H9 (cell line): ENCODE measurements around the gene GRIK4. TPM values are rescaled to one million over a fixed set of nuclear protein-coding genes. Genes with fewer than 3 reads are reported as not detected.

Source experiments
- DNase-seq: peaks from one replicate; pipeline ENCODE4 v3.0.0-alpha.2; 2017
- H2AFZ ChIP-seq: one replicate; pipeline ENCODE4 v1.6.1; 2013; ENCODE audit warnings: mild to moderate bottlenecking, low read length, control low read depth, moderate library complexity
- H2AK5ac ChIP-seq: 2 replicates; pipeline ENCODE4 v1.6.1; 2013; ENCODE audit warnings: low read length, control low read depth, mixed read lengths; ENCODE audit not compliant: insufficient read length
- H2BK120ac ChIP-seq: one replicate; pipeline ENCODE4 v1.6.1; 2013; ENCODE audit warnings: low read depth, mild to moderate bottlenecking, low read length, control low read depth, inconsistent platforms; ENCODE audit not compliant: poor library complexity, severe bottlenecking
- H2BK12ac ChIP-seq: 2 replicates; pipeline ENCODE4 v1.6.1; 2013; ENCODE audit warnings: low read length, control low read depth, mixed read lengths, low read depth; ENCODE audit not compliant: insufficient read length
- H2BK15ac ChIP-seq: 2 replicates; pipeline ENCODE4 v1.6.1; 2013; ENCODE audit warnings: low read depth, low read length, control low read depth
- H2BK20ac ChIP-seq: one replicate; pipeline ENCODE4 v1.6.1; 2013; ENCODE audit warnings: low read depth, mild to moderate bottlenecking, low read length, control low read depth, inconsistent platforms; ENCODE audit not compliant: poor library complexity, severe bottlenecking
- H2BK5ac ChIP-seq: 2 replicates; pipeline ENCODE4 v1.6.1; 2013; ENCODE audit warnings: low read length, control low read depth, mixed read lengths; ENCODE audit not compliant: insufficient read length
- H3K14ac ChIP-seq: 2 replicates; pipeline ENCODE4 v1.6.1; 2013; ENCODE audit warnings: low read length, control low read depth; ENCODE audit not compliant: insufficient read depth
- H3K18ac ChIP-seq: 2 replicates; pipeline ENCODE4 v1.6.1; 2013; ENCODE audit warnings: low read depth, mild to moderate bottlenecking, mixed read lengths, low read length, control low read depth; ENCODE audit not compliant: insufficient read length
- H3K23ac ChIP-seq: 2 replicates; pipeline ENCODE4 v1.6.1; 2013; ENCODE audit warnings: low read length, control low read depth, mixed read lengths, low read depth; ENCODE audit not compliant: insufficient read length
- H3K23me2 ChIP-seq: 2 replicates; pipeline ENCODE4 v1.6.1; 2013; ENCODE audit warnings: low read depth, mild to moderate bottlenecking, mixed read lengths, low read length, control low read depth; ENCODE audit not compliant: insufficient read length, poor library complexity, severe bottlenecking
- H3K27ac ChIP-seq: 2 replicates; pipeline ENCODE4 v1.5.1; 2013; ENCODE audit warnings: low read length, control low read depth, mixed read lengths, low read depth; ENCODE audit not compliant: insufficient read length
- H3K27me3 ChIP-seq: 2 replicates; pipeline ENCODE4 v1.6.1; 2013; ENCODE audit warnings: low read length, control low read depth, inconsistent platforms; ENCODE audit not compliant: insufficient read depth
- H3K4ac ChIP-seq: 2 replicates; pipeline ENCODE4 v1.6.1; 2013; ENCODE audit warnings: low read depth, mild to moderate bottlenecking, control low read depth, inconsistent platforms, low read length, moderate library complexity
- H3K4me1 ChIP-seq: 2 replicates; pipeline ENCODE4 v1.6.1; 2013; ENCODE audit warnings: low read length, control low read depth, inconsistent platforms; ENCODE audit not compliant: insufficient read depth
- H3K4me2 ChIP-seq: 2 replicates; pipeline ENCODE4 v1.6.1; 2013; ENCODE audit warnings: low read length, control low read depth, mixed read lengths; ENCODE audit not compliant: insufficient read length, insufficient read depth
- H3K56ac ChIP-seq: 2 replicates; pipeline ENCODE4 v1.6.1; 2013; ENCODE audit warnings: low read depth, mild to moderate bottlenecking, mixed read lengths, low read length, control low read depth; ENCODE audit not compliant: insufficient read length
- H3K79me1 ChIP-seq: 2 replicates; pipeline ENCODE4 v1.6.1; 2013; ENCODE audit warnings: low read depth, mild to moderate bottlenecking, moderate library complexity, low read length, control low read depth, inconsistent platforms; ENCODE audit not compliant: insufficient read depth, poor library complexity, severe bottlenecking
- H3K79me2 ChIP-seq: 2 replicates; pipeline ENCODE4 v1.6.1; 2013; ENCODE audit warnings: low read length, control low read depth, inconsistent platforms; ENCODE audit not compliant: insufficient read depth
- H3K9ac ChIP-seq: 2 replicates; pipeline ENCODE4 v1.6.1; 2013; ENCODE audit warnings: low read length, control low read depth, mixed read lengths; ENCODE audit not compliant: insufficient read length; ENCODE audit errors: extremely low read depth
- H3K9me3 ChIP-seq: one replicate; pipeline ENCODE4 v1.6.1; 2013; ENCODE audit warnings: low read depth, low read length, inconsistent platforms; ENCODE audit not compliant: control insufficient read depth
- H3T11ph ChIP-seq: one replicate; pipeline ENCODE4 v1.6.1; 2013; ENCODE audit warnings: mild to moderate bottlenecking, low read length, control low read depth, inconsistent platforms
- H4K20me1 ChIP-seq: one replicate; pipeline ENCODE4 v1.6.1; 2013; ENCODE audit not compliant: control insufficient read depth, insufficient read length, insufficient read depth
- H4K5ac ChIP-seq: 2 replicates; pipeline ENCODE4 v1.6.1; 2013; ENCODE audit warnings: low read depth, mild to moderate bottlenecking, mixed read lengths, low read length, control low read depth; ENCODE audit not compliant: insufficient read length
- H4K8ac ChIP-seq: replicated peaks from 2 replicates; pipeline ENCODE4 v1.6.1; 2013; ENCODE audit warnings: low read length, control low read depth, mixed read lengths, low read depth; ENCODE audit not compliant: insufficient read length
- H4K91ac ChIP-seq: 2 replicates; pipeline ENCODE4 v1.6.1; 2013; ENCODE audit warnings: low read depth, mild to moderate bottlenecking, moderate library complexity, mixed read lengths, low read length, control low read depth; ENCODE audit not compliant: insufficient read length
- H3K27ac Mint-ChIP-seq, 3 experiments: 2 replicates in 2 of 3; 3 replicates in 1 of 3; pipeline ENCODE4 v1.8.0; 2020 to 2021; ENCODE audit warnings: mixed read lengths in 3 of 3, mild to moderate bottlenecking in 1 of 3, moderate library complexity in 1 of 3
- H3K27me3 Mint-ChIP-seq: 2 replicates; pipeline ENCODE4 v1.8.0; 2021; ENCODE audit warnings: low read depth, mild to moderate bottlenecking, moderate library complexity, mixed read lengths
- H3K36me3 Mint-ChIP-seq, 3 experiments: 2 replicates in 2 of 3; 3 replicates in 1 of 3; pipeline ENCODE4 v1.8.0; 2020 to 2021; ENCODE audit warnings: low read depth in 3 of 3, mixed read lengths in 3 of 3; ENCODE audit not compliant: insufficient read depth in 1 of 3
- H3K4me1 Mint-ChIP-seq, 2 experiments: 2 replicates each; pipeline ENCODE4 v1.8.0; 2020; ENCODE audit warnings: mixed read lengths in 2 of 2
- H3K4me3 Mint-ChIP-seq, 2 experiments: 2 replicates in 1 of 2; 3 replicates in 1 of 2; pipeline ENCODE4 v1.8.0; 2020 to 2021; ENCODE audit warnings: mild to moderate bottlenecking in 2 of 2, mixed read lengths in 2 of 2, moderate library complexity in 1 of 2
- H3K9me3 Mint-ChIP-seq, 2 experiments: 2 replicates in 1 of 2; 3 replicates in 1 of 2; pipeline ENCODE4 v1.8.0; 2020; ENCODE audit warnings: mild to moderate bottlenecking in 2 of 2, mixed read lengths in 2 of 2, moderate library complexity in 1 of 2
- WGBS: extraction: QIAGEN DNeasy Blood & Tissue Kit; methylation state at CpG from one replicate; pipeline ENCODE4 v1.1.7; 2013; ENCODE audit warnings: missing lambda C conversion rate, low lambda C conversion rate, mixed read lengths; ENCODE audit not compliant: insufficient read length; ENCODE audit errors: extremely low coverage; 5-methylcytosine and 5-hydroxymethylcytosine counted together
- total RNA-seq: library from RNA; stranded (reverse); gene quantifications from 2 replicates; pipeline ENCODE4 v1.2.1, GENCODE V29; 2021
- TF ChIP-seq, protein P1 (sequence below): fragments of 200-600 bp; sonication (generic); conservative IDR thresholded peaks from 3 replicates; pipeline ENCODE4 v1.8.0; 2021; ENCODE audit warnings: antibody characterized with exemption, mild to moderate bottlenecking

The GRIK4 gene
- total RNA-seq, 1 experiment from 2014 or later, result 2.3 TPM

DNA sequence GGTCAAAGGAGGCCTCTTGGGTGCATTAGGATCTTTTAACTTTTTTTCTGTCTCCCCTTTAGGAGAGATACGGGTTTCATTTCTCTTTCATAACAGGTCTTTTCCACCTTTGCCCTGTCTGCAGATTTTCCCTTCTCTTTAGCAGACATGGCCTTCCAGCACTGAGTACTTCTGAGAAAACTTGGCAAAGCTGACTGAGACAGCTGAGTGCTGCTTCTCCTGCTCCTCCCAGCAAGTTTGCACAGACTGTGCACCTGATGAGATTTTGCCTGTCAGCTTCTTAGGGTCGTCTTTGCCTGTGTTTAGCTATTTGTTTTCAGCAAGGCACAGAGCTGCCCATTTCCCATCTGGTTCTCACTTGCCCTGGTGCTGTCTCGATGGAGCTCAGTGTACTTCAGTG is 424.8 kb downstream of the GRIK4 start:
- WGBS, result no CpG with 5 or more reads among the region's 3 CpGs

More for the DNA sequence above, 424.8 kb downstream of the GRIK4 start:
- no peak overlapping the region for H2BK120ac ChIP-seq
- no peaks in the 10 kb centered on the region for H3K9me3 ChIP-seq
- peaks cover 32 to 40% of the 10 kb centered on the region in 2 experiments for H3K4me1 Mint-ChIP-seq
- H4K5ac ChIP-seq, result no peak overlapping the region
- H3K9me3 Mint-ChIP-seq, result no peaks in the 10 kb centered on the region
- H3K9ac ChIP-seq, result no peak overlapping the region
- no peaks in the 10 kb centered on the region for H3K36me3 Mint-ChIP-seq
- H3K79me1 ChIP-seq, result no peaks in the 10 kb centered on the region
- no peak overlapping the region for H3K27ac Mint-ChIP-seq
- H2BK12ac ChIP-seq, result no peak overlapping the region
- no peak overlapping the region for H3K18ac ChIP-seq
- H3K4ac ChIP-seq, result no peak overlapping the region
- no peak for DNase-seq
- no peaks in the 10 kb centered on the region for H4K20me1 ChIP-seq
- H3K23me2 ChIP-seq, result no peaks in the 10 kb centered on the region
- no peak overlapping the region for H3T11ph ChIP-seq
- H3K14ac ChIP-seq, result no peak overlapping the region
- H2AK5ac ChIP-seq, result no peak overlapping the region
- H3K4me1 ChIP-seq, result no peaks in the 10 kb centered on the region; the same call in 1 of the 2 replicates
- no peaks in the 10 kb centered on the region for H3K27me3 ChIP-seq
- no peak overlapping the region for H2AFZ ChIP-seq
- H3K27ac ChIP-seq, result no peak overlapping the region
- no peak overlapping the region for H3K56ac ChIP-seq
- no peak overlapping the region for H2BK5ac ChIP-seq
- no peak overlapping the region for H2BK15ac ChIP-seq
- H4K91ac ChIP-seq, result no peak overlapping the region
- no peak overlapping the region for H2BK20ac ChIP-seq
- H4K8ac ChIP-seq, result no peak overlapping the region
- H3K4me2 ChIP-seq, result no peak overlapping the region
- no peak overlapping the region for H3K23ac ChIP-seq
- peaks cover 10% of the 10 kb centered on the region for H3K27me3 Mint-ChIP-seq
- no peaks in the 10 kb centered on the region for H3K79me2 ChIP-seq
- no peak overlapping the region for H3K4me3 Mint-ChIP-seq
- TF ChIP-seq, protein P1, sequence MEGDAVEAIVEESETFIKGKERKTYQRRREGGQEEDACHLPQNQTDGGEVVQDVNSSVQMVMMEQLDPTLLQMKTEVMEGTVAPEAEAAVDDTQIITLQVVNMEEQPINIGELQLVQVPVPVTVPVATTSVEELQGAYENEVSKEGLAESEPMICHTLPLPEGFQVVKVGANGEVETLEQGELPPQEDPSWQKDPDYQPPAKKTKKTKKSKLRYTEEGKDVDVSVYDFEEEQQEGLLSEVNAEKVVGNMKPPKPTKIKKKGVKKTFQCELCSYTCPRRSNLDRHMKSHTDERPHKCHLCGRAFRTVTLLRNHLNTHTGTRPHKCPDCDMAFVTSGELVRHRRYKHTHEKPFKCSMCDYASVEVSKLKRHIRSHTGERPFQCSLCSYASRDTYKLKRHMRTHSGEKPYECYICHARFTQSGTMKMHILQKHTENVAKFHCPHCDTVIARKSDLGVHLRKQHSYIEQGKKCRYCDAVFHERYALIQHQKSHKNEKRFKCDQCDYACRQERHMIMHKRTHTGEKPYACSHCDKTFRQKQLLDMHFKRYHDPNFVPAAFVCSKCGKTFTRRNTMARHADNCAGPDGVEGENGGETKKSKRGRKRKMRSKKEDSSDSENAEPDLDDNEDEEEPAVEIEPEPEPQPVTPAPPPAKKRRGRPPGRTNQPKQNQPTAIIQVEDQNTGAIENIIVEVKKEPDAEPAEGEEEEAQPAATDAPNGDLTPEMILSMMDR, result no peak
